Measurements from ENCODE around the gene PHAF1.
"Not testable (repeated sequence)": the region's sequence is repeated elsewhere in the genome, so short reads cannot be mapped to it uniquely, and the experiment has no call there.

PHAF1 gene

DNA sequence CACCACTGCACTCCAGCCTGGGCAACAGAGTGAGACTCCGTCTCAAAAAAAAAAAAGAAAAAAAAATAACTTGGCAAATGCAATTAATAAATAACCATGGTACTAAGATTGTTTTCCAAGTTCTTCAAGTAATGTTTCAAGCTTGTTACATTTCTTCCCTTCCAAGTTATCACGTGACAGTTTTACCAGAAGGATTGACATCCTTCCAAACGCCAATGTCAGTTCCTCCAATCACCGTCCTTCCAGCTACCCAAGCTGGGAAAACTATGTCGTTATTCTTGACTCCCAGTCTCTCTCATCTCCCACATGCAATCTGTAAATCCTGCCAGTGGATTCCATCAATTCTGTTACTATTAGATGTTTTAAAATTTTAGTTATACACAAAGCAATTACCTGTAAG, 3.9 kb upstream of the PHAF1 start:
- no peak for FAIRE-seq

GRCh38 chr16:67108489-67108888, 1.3 kb upstream of the PHAF1 start:
- no peak for FAIRE-seq

GRCh38 chr16:67108931-67109406, 772 bp upstream of the PHAF1 start:
- FAIRE-seq, result no peak

- FAIRE-seq, result no peak
Observed at GRCh38 chr16:67111951-67112444, 2.3 kb downstream of the PHAF1 start.

DNA sequence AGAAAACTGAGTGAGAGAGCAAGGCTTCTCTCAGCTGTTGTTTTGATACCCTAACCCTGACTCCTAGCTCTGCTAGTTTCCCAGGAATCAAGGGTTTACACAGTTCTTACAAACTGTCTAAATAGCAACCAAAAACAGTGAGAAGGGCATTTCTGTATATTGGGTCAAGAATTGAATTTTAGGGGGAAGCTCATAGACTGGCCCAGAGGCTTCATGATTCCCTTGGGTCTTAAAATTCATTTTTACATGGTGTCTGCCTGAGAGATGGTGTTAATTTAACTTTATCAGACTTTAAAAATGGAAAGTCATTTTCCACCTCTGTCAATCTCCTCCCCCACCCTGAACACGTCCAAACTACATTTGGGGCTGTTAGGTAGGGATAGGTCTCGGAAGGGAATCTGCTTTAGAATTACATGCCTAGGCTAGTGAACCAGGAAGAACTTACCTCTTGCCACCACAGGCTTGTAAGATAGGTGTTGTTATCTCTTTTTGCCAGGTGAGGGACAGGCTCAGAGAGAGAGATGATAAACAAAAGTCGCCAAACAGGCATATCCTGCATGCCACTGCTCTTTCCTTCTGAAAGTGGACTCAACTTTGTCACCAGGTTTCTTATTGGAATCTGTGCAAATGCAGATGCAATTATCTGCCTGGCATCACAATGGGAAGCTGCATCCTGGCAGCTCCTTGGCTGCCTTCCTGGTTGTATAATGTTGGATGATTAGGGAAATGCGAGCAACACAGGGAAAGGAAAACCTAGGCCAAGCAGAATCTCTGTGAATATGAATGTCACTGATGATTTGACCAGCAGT, 3.1 kb downstream of the PHAF1 start:
- FAIRE-seq, result no peak

- FAIRE-seq, result no peak
Observed at GRCh38 chr16:67114793-67115192, 5.1 kb downstream of the PHAF1 start.

GRCh38 chr16:67115639-67116038, 5.9 kb downstream of the PHAF1 start:
- FAIRE-seq, result no peak

DNA sequence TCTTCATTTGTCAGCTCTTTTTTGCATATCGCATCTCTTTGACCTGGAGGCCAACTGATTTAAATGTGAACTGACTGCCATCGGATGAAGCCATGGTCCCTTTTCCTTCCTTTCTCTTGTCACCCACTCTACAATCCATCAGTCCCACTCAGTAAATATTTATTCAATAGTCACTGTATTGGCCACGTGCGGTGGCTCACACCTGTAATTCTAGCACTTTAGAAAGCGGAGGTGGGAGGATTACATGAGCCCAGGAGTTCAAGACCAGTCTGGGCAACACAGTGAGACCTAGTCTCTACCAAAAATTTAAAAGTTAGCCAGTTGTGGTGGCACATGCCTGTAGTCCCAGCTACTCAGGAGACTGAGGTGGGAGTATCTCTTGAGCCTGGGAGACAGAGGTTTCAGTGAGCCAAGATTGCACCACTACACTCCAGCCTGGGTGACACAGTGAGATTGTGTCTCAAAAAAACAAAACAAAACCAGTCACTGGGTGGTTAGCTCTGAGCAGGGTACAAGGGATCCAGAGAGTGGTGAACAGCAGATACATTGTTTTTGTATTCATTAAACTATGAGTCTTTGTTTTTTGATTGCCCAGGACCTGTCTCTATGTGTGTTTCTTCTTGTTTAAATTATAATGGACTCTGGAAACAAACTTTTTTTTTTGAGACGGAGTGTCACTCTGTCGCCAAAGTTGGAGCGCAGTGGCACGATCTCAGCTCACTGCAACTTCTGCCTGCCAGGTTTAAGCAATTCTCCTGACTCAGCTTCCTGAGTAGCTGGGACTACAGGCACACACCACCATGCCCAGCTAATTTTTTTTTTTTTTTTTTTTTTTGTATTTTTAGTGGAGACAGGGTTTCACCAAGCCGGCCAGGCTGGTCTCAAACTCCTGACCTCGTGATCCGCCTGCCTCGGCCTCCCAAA, 6.9 kb downstream of the PHAF1 start:
- FAIRE-seq, result no peak

DNA sequence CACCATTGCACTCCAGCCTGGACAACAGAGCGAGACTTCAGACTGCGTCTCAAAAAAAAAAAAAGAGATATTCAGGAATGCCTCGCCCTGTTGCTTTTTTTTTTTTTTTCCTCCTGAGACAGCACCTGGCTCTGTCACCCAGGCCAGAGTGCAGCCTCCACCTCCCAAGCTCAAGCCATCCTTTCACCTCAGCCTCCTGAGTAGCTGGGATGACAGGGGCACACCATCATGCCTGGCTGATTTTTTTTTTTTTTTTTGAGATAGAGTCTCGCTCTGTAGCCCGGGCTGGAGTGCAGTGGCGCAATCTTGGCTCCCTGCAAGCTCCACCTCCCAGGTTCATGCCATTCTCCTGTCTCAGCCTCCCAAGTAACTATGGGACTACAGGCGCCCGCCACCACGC, 8.0 kb downstream of the PHAF1 start:
- no peak for FAIRE-seq

DNA sequence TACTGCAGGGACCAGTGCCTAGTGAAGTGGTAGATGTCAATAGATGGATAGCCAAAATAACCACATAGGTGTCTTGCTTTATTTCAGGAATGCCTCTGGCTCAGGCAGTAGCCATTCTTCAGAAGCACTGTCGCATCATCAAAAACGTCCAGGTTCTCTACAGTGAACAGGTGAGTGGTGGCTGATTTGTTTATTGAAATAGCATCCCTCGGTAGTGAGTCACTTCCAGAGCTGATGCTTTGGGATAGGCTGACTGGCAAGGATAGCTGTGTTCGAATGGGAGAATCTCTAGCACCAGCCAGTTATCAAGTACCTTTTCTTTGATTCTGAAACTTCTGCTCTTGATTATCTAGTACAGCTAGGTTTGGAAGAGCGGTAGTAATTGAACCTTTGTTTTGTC, 10.3 kb downstream of the PHAF1 start:
- FAIRE-seq, result no peak

GRCh38 chr16:67122799-67123198, 13.1 kb downstream of the PHAF1 start:
- not testable (repeated sequence) for FAIRE-seq

- no peak for FAIRE-seq
Observed at GRCh38 chr16:67128417-67128816, 18.7 kb downstream of the PHAF1 start.

- no peak for FAIRE-seq
Observed at GRCh38 chr16:67128887-67129286, 19.1 kb downstream of the PHAF1 start.

DNA sequence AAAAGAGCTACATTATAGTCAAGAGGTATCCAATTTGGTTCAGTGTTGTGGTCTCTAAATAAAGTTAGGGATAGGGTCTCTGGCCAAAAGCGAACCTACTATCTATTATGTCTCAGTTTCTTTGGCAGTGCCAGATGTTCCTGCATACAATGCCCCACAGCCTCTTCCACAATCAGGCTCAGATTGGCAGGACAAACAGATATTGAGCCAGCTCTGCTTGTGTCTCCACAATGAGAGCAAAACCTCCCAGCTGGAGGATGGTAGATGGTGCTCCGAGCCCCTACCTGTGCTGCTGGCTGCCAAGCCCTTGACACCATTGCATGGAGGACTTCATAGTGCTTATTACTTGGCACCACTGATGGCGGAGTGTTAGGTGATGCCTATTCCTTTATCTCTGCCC, 19.7 kb downstream of the PHAF1 start:
- no peak for FAIRE-seq

DNA sequence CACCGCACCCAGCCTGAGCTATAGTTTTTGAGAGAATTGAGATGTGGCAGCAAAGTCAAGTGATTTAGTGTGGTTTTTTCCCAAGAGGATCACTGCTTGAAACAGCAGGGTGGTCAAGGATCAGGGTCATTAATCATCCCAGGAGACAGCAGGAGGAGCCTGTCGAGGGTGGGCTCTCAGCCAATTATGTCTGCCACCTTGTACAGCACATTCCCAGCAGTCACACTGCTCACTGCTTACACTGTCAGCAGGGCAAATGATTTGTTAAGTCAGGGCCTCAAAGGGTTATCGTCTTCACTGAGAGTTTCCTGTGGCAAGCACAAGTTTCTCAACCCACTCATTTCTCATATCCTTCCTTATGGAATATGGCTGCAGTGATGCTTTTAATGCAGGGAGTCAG, 27.9 kb downstream of the PHAF1 start:
- FAIRE-seq, result no peak

DNA sequence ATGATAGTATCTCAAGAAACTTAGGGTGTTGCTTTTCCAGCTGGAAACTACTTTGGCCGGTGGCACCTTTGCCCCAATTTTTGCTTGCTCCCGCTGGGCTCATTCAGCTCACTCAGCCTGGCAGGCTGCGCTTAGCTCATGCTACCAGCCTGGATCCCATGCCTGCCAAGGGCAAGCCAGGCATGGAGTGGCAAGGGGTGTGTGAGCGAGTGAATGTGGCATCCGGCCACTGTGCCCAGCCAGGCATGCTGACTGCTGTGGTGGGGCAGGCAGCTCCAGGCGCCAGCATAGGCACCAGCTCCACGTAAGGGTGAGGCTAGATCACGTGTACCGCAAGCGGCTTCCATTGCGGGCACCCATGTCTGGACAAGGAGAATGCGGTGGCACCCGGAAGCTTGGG, 31.6 kb downstream of the PHAF1 start:
- FAIRE-seq, result no peak

GRCh38 chr16:67142342-67142741, 32.6 kb downstream of the PHAF1 start:
- no peak for FAIRE-seq

GRCh38 chr16:67144943-67145342, 35.2 kb downstream of the PHAF1 start:
- FAIRE-seq, result no peak

DNA sequence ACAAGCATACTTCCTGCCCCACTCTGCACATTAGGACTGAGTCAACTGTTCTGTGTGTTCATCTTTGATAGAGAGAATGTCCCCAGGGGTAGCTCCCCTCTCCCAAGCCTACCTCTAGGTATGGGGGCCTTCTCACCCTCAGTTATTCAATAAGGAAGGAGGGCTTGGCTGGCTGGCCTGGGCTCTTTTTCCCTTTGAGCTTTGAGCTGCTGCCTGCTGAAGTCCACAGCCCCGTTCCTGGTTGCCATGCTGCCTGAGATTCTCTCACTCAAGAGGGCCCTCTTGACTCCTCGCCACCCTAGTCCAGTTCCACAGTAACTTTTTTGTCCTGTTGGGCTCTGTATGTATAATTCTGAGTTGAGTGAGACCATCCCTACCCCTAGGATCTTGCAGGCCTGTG, 36.0 kb downstream of the PHAF1 start:
- no peak for FAIRE-seq

- FAIRE-seq, result no peak
Observed at GRCh38 chr16:67146523-67147357, 37.0 kb downstream of the PHAF1 start.

DNA sequence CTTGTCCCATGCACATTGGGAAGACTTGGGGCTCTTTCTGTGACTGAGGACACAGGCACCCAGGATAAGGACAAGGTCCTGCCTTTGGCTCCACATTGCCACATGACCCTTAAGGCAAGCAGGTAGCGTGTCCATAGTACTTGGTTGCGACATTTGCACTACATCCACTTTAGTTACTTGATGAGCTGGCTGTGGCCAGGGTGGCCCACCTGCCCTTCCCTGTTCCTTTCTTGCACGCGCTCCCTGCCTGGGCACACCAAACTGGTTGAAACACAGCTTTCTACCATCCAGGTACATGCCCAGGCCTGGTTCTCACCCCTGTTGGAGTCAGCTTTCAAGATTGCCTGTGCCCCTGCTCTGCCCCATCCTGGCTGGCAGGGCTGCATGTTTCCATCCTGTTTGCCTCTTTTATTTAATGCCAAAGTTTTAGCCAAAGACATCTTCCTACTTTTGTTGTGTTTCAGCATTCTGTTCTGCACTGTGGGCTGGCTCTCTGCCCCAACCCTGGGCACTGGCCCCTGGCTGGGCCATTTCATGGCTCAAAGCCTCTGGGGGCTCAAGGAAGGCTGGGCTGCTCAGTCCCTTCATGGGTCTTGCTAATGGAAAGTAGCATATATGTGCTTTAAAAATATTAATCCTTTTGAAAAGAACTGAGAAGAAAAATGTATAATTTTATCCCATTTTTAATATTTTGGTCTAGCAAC, 37.8 kb downstream of the PHAF1 start:
- FAIRE-seq, result no peak

DNA sequence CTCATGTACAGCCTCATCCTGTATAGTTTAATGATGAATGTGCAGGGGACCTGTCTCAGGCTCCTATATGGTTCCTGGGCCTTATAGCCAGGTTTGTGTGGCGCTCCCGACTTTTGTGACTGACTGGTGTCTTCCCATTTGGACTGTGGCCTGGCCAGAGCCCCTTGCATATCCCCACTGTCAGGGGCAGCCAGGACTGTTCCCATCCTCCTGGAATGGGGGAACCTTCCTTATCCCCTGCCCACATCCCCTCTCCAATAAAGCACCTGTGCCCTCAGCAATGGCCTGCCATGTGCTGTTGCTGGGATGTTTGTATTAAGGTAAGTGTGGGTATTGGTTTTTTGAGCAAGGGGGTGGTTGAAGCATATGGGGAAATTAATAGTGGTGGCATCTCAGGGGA, 38.5 kb downstream of the PHAF1 start:
- FAIRE-seq, result no peak

All from A204.1 (cell line).